Erythroblast (primary cell): ENCODE results near the gene TTLL5.

Source experiments
- GATA1 ChIP-seq: IDR thresholded peaks from 2 replicates; pipeline ENCODE4 v1.6.1; 2011; ENCODE audit warnings: low read depth, mild to moderate bottlenecking, control low read depth, low read length, moderate library complexity
- POLR2A ChIP-seq: IDR thresholded peaks from 2 replicates; pipeline ENCODE4 v1.6.1; 2011; ENCODE audit warnings: mild to moderate bottlenecking, low read length

- TF ChIP-seq POLR2A: no peak
- no peak for TF ChIP-seq GATA1
Measured at GRCh38 chr14:75662966-75663365, 1.9 kb downstream of the TTLL5 start.
